Limb (tissue), 2 donors: ENCODE results near the gene MCRIP2.

ENCODE experiments used
- DNase-seq, 2 donors: peaks; one replicate each; pipeline ENCODE4 v3.0.0-alpha.2; 2016; ENCODE audit errors: extremely low spot score in 2 of 2

Gene MCRIP2

GRCh38 chr16:695355-696089, 53.9 kb downstream of the MCRIP2 start:
- no peak for DNase-seq
